ENCODE data around the gene PPP1R37. TPM values are rescaled to one million over a fixed set of nuclear protein-coding genes. Genes with fewer than 3 reads are reported as not detected.

Gene PPP1R37
- total and polyA plus RNA-seq, 2 donors (not counting 3 experiments of a cell fraction or from before 2014, with no cell fraction given), result 16.2 to 27.1 TPM

- FAIRE-seq (no peak), DNase-seq (ENCODE audit: low read depth, low spot score) (no peak)
- Histone ChIP-seq H3K27ac (ENCODE audit: insufficient read depth, low read depth, low read length) (no peak overlapping the region), H3K4me3 (replicated peaks in 1 of 3; ENCODE audit: insufficient read depth in 1 of 3, low read depth in 1 of 3, low read length in 3 of 3) (no peak overlapping the region), H3K4me1 (ENCODE audit: control insufficient read depth, extremely low read depth, insufficient read depth, low read length) (no peaks in the 10 kb centered on the region), H3K9me3 (replicated peaks; ENCODE audit: control insufficient read depth, insufficient read depth, low read length) (no peaks in the 10 kb centered on the region), H4K20me1 (replicated peaks; ENCODE audit: control insufficient read depth, extremely low read depth, insufficient read depth, low read length) (no peaks in the 10 kb centered on the region), H3K9ac (replicated peaks; ENCODE audit: extremely low read depth, insufficient read depth, low read length) (no peak overlapping the region), H3K27me3 (ENCODE audit: control insufficient read depth in 2 of 2, insufficient read depth in 2 of 2, low read length in 2 of 2) (no peaks in the 10 kb centered on the region), H3K4me2 (ENCODE audit: insufficient read depth, low read length) (no peak overlapping the region), H3K9me1 (replicated peaks; ENCODE audit: control insufficient read depth, extremely low read depth, insufficient read depth, low read length) (no peaks in the 10 kb centered on the region), H3K36me3 (ENCODE audit: control insufficient read depth in 2 of 2, extremely low read depth in 1 of 2, insufficient read depth in 2 of 2, low read length in 2 of 2) (no peaks in the 10 kb centered on the region), H3K79me2 (ENCODE audit: control insufficient read depth, insufficient read depth, low read length) (peaks cover 64% of the 10 kb centered on the region), H2AFZ (ENCODE audit: low read depth, low read length) (no peak overlapping the region)
- dilution Hi-C loops (cut with MboI; ENCODE audit: extremely low pct_ligation_motif_present, low sequenced_read_pairs) (no loop called here), intact Hi-C loops (cut with micrococcal nuclease) (no loop called here)
- BruUV-seq (replicated peaks), result no TSS peak
- ChIA-PET CTCF (interaction anchor here (0.8 to 2.0 kb wide), 2 partner anchors 14 to 19 kb away, joined by 3 to 6 read pairs; no protein-coding TSS in a partner anchor), POLR2A (no interaction called here)
- TF ChIP-seq EZH2 (IDR thresholded peaks at IDR 0.05; ENCODE audit: borderline replicate concordance, low read depth, low read length, severe bottlenecking) (no peak), POLR2A (IDR thresholded peaks at IDR 0.05; ENCODE audit: low read depth, low read length) (no peak), MYC (IDR thresholded peaks at IDR 0.05; ENCODE audit: low read depth, low read length) (no peak), GATA2 (IDR thresholded peaks at IDR 0.05; ENCODE audit: insufficient read depth, insufficient read length, low read depth, low read length) (no peak), POLR2AphosphoS5 (IDR thresholded peaks at IDR 0.05; ENCODE audit: insufficient read depth, low read depth, low read length) (no peak)
These were observed 17.9 kb downstream of the PPP1R37 start for GRCh38 chr19:45110851-45111266.

GRCh38 chr19:45112111-45112827 is 19.3 kb downstream of the PPP1R37 start:
- Histone ChIP-seq H3K9me1 (replicated peaks; ENCODE audit: control insufficient read depth, extremely low read depth, insufficient read depth, low read length) (no peaks in the 10 kb centered on the region), H3K27me3 (ENCODE audit: control insufficient read depth in 2 of 2, insufficient read depth in 2 of 2, low read length in 2 of 2) (no peaks in the 10 kb centered on the region), H4K20me1 (replicated peaks; ENCODE audit: control insufficient read depth, extremely low read depth, insufficient read depth, low read length) (no peaks in the 10 kb centered on the region), H3K36me3 (ENCODE audit: control insufficient read depth in 2 of 2, extremely low read depth in 1 of 2, insufficient read depth in 2 of 2, low read length in 2 of 2) (no peaks in the 10 kb centered on the region), H2AFZ (ENCODE audit: low read depth, low read length) (no peak overlapping the region), H3K27ac (ENCODE audit: insufficient read depth, low read depth, low read length) (no peak overlapping the region), H3K4me1 (ENCODE audit: control insufficient read depth, extremely low read depth, insufficient read depth, low read length) (no peaks in the 10 kb centered on the region), H3K9me3 (replicated peaks; ENCODE audit: control insufficient read depth, insufficient read depth, low read length) (no peaks in the 10 kb centered on the region), H3K79me2 (ENCODE audit: control insufficient read depth, insufficient read depth, low read length) (peaks cover 71% of the 10 kb centered on the region), H3K9ac (replicated peaks; ENCODE audit: extremely low read depth, insufficient read depth, low read length) (no peak overlapping the region), H3K4me2 (ENCODE audit: insufficient read depth, low read length) (no peak overlapping the region), H3K4me3 (replicated peaks in 1 of 3; ENCODE audit: insufficient read depth in 1 of 3, low read depth in 1 of 3, low read length in 3 of 3) (no peak overlapping the region)
- CTCF ChIA-PET, result interaction anchor here (1.4 kb wide), 1 partner anchor 13 kb away, joined by 5 read pairs; no protein-coding TSS in a partner anchor
- TF ChIP-seq MYC (IDR thresholded peaks at IDR 0.05; ENCODE audit: low read depth, low read length) (no peak), FOS (IDR thresholded peaks at IDR 0.05; ENCODE audit: borderline replicate concordance, insufficient read depth, low read length) (no peak), EZH2 (IDR thresholded peaks at IDR 0.05; ENCODE audit: borderline replicate concordance, low read depth, low read length, severe bottlenecking) (no peak), MAX (IDR thresholded peaks at IDR 0.05; ENCODE audit: insufficient read depth, insufficient read length) (no peak), POLR2A (IDR thresholded peaks at IDR 0.05; ENCODE audit: low read depth, low read length) (no peak), POLR2AphosphoS5 (IDR thresholded peaks at IDR 0.05; ENCODE audit: insufficient read depth, low read depth, low read length) (no peak), GATA2 (IDR thresholded peaks at IDR 0.05; ENCODE audit: insufficient read depth, insufficient read length, low read depth, low read length) (no peak), JUN (IDR thresholded peaks at IDR 0.05; ENCODE audit: borderline replicate concordance, insufficient read depth, insufficient read length, low read depth) (no peak), CTCF (IDR thresholded peaks at IDR 0.05; ENCODE audit: extremely low read depth in 1 of 2, insufficient read depth in 1 of 2, low read depth in 1 of 2, low read length in 2 of 2) (no peak)
- POLR2A ChIA-PET, result no interaction called here
- DNase-seq (ENCODE audit: low read depth, low spot score) (no peak), FAIRE-seq (no peak)
- BruUV-seq (replicated peaks), result no TSS peak
- dilution Hi-C loops (cut with MboI; ENCODE audit: extremely low pct_ligation_motif_present, low sequenced_read_pairs) (no loop called here), intact Hi-C loops (cut with micrococcal nuclease) (no loop called here)

Data from endothelial cell of umbilical vein (primary cell).